Osteocyte (in vitro differentiated cells): Measurements from ENCODE around the gene MRAP2. TPM values are rescaled to one million over a fixed set of nuclear protein-coding genes. Genes with fewer than 3 reads are reported as not detected.

Experiments
- DNase-seq: peaks from one replicate; pipeline ENCODE4 v3.0.0; 2021; ENCODE audit warnings: mixed read lengths; ENCODE audit not compliant: unreplicated experiment; ENCODE audit errors: extremely low spot score
- H3K27ac Mint-ChIP-seq: one replicate; pipeline ENCODE4 v1.8.0; 2021; ENCODE audit warnings: mild to moderate bottlenecking, mixed read lengths; ENCODE audit not compliant: unreplicated experiment
- H3K27me3 Mint-ChIP-seq: one replicate; pipeline ENCODE4 v1.8.0; 2021; ENCODE audit warnings: mixed read lengths; ENCODE audit not compliant: unreplicated experiment
- H3K36me3 Mint-ChIP-seq: one replicate; pipeline ENCODE4 v1.8.0; 2021; ENCODE audit warnings: mixed read lengths; ENCODE audit not compliant: unreplicated experiment
- H3K4me1 Mint-ChIP-seq: one replicate; pipeline ENCODE4 v1.8.0; 2021; ENCODE audit warnings: mixed read lengths; ENCODE audit not compliant: unreplicated experiment
- H3K4me3 Mint-ChIP-seq: one replicate; pipeline ENCODE4 v1.8.0; 2021; ENCODE audit warnings: mild to moderate bottlenecking, moderate library complexity, mixed read lengths; ENCODE audit not compliant: unreplicated experiment
- H3K9me3 Mint-ChIP-seq: one replicate; pipeline ENCODE4 v1.8.0; 2021; ENCODE audit warnings: mixed read lengths; ENCODE audit not compliant: unreplicated experiment
- total RNA-seq: library from RNA; stranded (reverse); gene quantifications from 2 replicates; pipeline ENCODE4 v1.2.1, GENCODE V29; 2021
- TF ChIP-seq, protein P1 (sequence below): fragments of 200-600 bp; sonication (generic); IDR thresholded peaks from 2 replicates; pipeline ENCODE4 v1.5.0; 2021; ENCODE audit warnings: antibody characterized with exemption, mild to moderate bottlenecking, moderate library complexity

MRAP2 gene
- total RNA-seq, 1 donor from 2014 or later: 10.7 TPM

DNA sequence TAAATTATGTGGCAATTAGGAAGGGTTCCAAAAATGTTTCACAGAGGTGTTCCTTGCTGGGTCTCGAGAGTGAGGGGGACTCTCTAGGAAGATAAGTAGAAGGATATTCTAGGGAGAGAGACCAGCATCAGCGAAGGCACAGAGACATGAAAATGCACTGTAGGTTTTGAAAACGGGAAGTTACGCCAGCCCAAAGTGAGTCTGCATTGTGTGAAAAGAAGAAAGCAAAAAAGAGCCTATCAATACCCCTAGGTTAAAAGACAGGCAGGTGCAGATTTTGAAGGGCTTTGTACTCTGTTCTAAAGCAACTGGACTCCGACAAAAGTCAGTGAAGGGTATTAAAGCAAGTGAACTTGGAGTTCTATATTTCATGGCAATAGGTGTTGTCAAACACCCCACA lies 25.7 kb upstream of the MRAP2 start:
- TF ChIP-seq, protein P1, sequence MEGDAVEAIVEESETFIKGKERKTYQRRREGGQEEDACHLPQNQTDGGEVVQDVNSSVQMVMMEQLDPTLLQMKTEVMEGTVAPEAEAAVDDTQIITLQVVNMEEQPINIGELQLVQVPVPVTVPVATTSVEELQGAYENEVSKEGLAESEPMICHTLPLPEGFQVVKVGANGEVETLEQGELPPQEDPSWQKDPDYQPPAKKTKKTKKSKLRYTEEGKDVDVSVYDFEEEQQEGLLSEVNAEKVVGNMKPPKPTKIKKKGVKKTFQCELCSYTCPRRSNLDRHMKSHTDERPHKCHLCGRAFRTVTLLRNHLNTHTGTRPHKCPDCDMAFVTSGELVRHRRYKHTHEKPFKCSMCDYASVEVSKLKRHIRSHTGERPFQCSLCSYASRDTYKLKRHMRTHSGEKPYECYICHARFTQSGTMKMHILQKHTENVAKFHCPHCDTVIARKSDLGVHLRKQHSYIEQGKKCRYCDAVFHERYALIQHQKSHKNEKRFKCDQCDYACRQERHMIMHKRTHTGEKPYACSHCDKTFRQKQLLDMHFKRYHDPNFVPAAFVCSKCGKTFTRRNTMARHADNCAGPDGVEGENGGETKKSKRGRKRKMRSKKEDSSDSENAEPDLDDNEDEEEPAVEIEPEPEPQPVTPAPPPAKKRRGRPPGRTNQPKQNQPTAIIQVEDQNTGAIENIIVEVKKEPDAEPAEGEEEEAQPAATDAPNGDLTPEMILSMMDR: no peak
- Mint-ChIP-seq H3K36me3 (no peaks in the 10 kb centered on the region), H3K9me3 (no peaks in the 10 kb centered on the region), H3K4me1 (no peaks in the 10 kb centered on the region), H3K27ac (no peak overlapping the region), H3K4me3 (no peak overlapping the region), H3K27me3 (peaks cover 53% of the 10 kb centered on the region)
- DNase-seq: no peak

DNA sequence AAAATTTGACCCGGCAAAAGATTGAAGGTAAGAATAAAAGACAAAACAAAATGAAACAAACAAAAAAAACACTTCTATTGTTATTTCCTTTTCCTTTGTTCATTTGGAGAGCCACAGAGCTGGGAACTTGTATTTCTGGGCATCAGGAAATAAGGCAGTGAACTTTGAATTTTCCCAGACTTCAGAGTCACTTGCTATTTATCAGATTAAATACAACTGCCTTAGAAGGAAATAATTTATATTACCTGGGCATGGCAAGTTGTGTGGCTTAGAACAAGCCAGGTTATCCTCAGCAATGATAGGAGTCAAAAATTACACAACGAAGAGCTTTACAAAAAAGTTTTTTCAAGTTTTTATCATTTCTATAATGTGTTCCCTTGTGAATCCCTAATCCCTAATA lies 20.2 kb upstream of the MRAP2 start:
- no peak for DNase-seq
- Mint-ChIP-seq H3K4me1 (no peaks in the 10 kb centered on the region), H3K27ac (no peak overlapping the region), H3K36me3 (no peaks in the 10 kb centered on the region), H3K9me3 (no peaks in the 10 kb centered on the region), H3K27me3 (peaks cover 25% of the 10 kb centered on the region), H3K4me3 (no peak overlapping the region)
- TF ChIP-seq, protein P1: no peak

DNA sequence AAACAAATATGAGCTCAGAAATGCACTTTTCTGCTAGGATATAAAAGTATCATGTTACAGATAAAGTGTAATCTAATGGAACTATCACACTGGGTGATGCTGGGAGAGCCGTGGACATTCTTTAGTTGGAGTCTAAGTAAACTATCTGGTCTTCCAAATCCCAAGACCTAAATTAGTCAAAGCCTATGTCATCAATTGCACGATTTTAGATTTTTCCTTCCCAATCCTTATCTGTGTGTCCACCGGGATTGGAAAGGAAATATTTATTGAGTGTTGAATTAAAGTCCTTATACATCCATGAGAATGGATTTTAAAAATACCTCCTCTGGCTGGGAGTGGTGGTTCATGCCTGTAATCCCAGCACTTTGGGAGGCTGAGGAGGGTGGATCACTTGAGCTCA lies 19.6 kb upstream of the MRAP2 start:
- no peaks in the 10 kb centered on the region for H3K4me1 Mint-ChIP-seq
- DNase-seq: no peak
- H3K27ac Mint-ChIP-seq: no peak overlapping the region
- no peaks in the 10 kb centered on the region for H3K9me3 Mint-ChIP-seq
- H3K27me3 Mint-ChIP-seq: peaks cover 29% of the 10 kb centered on the region
- no peaks in the 10 kb centered on the region for H3K36me3 Mint-ChIP-seq
- TF ChIP-seq, protein P1: no peak
- no peak overlapping the region for H3K4me3 Mint-ChIP-seq

DNA sequence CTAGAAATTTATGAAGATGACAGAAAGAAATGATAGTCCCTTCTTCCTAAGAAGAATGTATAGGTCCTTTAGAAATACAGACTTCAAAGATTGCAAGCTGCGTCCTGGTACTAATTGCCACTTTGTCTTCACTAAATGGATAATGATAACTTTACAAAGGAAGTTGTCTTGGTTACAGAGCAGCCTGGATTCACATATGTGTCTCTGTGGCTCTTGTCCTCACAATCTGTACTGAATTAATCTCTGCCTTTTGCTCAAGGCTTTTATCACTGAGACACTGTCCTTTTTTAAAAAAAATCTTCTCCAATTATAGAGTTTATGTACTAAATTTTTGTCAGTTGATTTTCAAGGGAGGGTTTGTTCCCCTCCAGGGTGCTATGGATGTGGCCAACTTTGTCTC lies 17.5 kb upstream of the MRAP2 start:
- Mint-ChIP-seq H3K27me3 (peaks cover 23% of the 10 kb centered on the region), H3K9me3 (no peaks in the 10 kb centered on the region), H3K4me1 (no peaks in the 10 kb centered on the region), H3K27ac (no peak overlapping the region), H3K36me3 (no peaks in the 10 kb centered on the region), H3K4me3 (no peak overlapping the region)
- TF ChIP-seq, protein P1: no peak
- DNase-seq: no peak

DNA sequence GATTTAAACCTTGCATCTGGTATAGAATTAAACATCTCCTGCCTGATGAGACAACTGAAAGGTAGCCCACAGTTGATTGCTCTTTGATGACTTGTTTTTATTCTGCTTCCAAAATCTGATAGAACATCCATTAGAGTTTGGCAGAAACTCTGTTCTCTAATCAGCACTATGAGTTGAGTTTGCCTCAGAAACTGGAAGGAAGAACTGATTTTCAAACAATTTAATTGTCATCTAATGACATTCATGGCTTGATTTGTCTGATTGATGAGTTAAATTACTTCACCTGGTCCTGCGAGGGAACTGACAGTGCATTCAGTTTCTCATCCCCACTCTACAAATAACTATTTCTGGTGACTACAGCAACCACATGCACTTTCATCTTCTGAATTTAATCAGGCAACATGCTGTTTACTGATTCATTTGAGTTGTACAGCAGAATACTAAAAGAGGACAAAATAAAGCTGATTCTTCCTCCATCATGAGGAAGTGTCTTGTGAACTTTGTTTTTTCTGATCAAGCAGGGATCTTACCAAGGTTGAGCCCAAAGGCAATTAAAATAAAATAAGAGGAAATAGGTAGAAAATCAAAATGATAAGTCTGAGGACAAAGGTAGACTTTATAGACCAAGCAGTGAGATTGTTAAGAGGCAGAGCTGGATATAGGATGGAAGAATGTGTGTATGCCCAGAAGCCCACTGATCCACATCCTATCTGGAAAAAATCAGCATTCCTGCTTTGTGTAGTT lies 15.7 kb upstream of the MRAP2 start:
- Mint-ChIP-seq H3K9me3 (no peaks in the 10 kb centered on the region), H3K36me3 (no peaks in the 10 kb centered on the region), H3K27ac (no peak overlapping the region)

More for the DNA sequence above, 15.7 kb upstream of the MRAP2 start:
- H3K4me1 Mint-ChIP-seq: no peaks in the 10 kb centered on the region
- TF ChIP-seq, protein P1: no peak
- DNase-seq: no peak
- peaks cover 18% of the 10 kb centered on the region for H3K27me3 Mint-ChIP-seq
- H3K4me3 Mint-ChIP-seq: no peak overlapping the region
